ENCODE measurements around the gene ACOT11. TPM values are rescaled to one million over a fixed set of nuclear protein-coding genes. Genes with fewer than 3 reads are reported as not detected.

Gene ACOT11
- total RNA-seq, 2 experiments from 2014 or later, result 0.50 to 0.91 TPM

GRCh38 chr1:54549181-54549924 is 1.3 kb downstream of the ACOT11 start:
- Histone ChIP-seq H3K4me3 (ENCODE audit: low read length) (no peak overlapping the region), H3K36me3 (ENCODE audit: insufficient read depth, low read length) (no peaks in the 10 kb centered on the region), H3K4me1 (ENCODE audit: insufficient read depth, low read length) (no peaks in the 10 kb centered on the region), H3K27me3 (ENCODE audit: control insufficient read depth in 1 of 2, insufficient read depth in 2 of 2, low read length in 2 of 2) (no peaks in the 10 kb centered on the region), H3K27ac (ENCODE audit: low read depth in 1 of 2, low read length in 2 of 2) (no peak overlapping the region), H3K9me3 (ENCODE audit: control insufficient read depth in 1 of 2, insufficient read depth in 1 of 2, low read length in 2 of 2) (no peaks in the 10 kb centered on the region)
- no peak for TF ChIP-seq CTCF (IDR thresholded peaks at IDR 0.05)
- POLR2A ChIA-PET, result no interaction called here
- no peaks in the 10 kb centered on the region for H3K27me3 Mint-ChIP-seq
- intact Hi-C loops (cut with DNase I, micrococcal nuclease), result no loop called here
- CTCF ChIA-PET, result no interaction called here
- no peaks in the 10 kb centered on the region for H3K36me3 Mint-ChIP-seq (ENCODE audit: low read depth)
- no peak overlapping the region for H3K4me3 Mint-ChIP-seq
- no peaks in the 10 kb centered on the region for H3K9me3 Mint-ChIP-seq
- H3K27ac Mint-ChIP-seq, result no peak overlapping the region
- no peak for DNase-seq
- no peak for ATAC-seq (ENCODE audit: poor library complexity)
- H3K4me1 Mint-ChIP-seq (ENCODE audit: low read depth), result no peaks in the 10 kb centered on the region

- no peak for DNase-seq
- ChIA-PET POLR2A (no interaction called here), CTCF (no interaction called here)
- Mint-ChIP-seq H3K27me3 (no peaks in the 10 kb centered on the region), H3K36me3 (ENCODE audit: low read depth) (no peaks in the 10 kb centered on the region), H3K9me3 (peaks cover 3% of the 10 kb centered on the region), H3K4me3 (no peak overlapping the region), H3K27ac (no peak overlapping the region), H3K4me1 (ENCODE audit: low read depth) (no peaks in the 10 kb centered on the region)
- H3K4me1 ChIP-seq (ENCODE audit: insufficient read depth, low read length), result no peaks in the 10 kb centered on the region
- ATAC-seq (ENCODE audit: poor library complexity), result no peak
- H3K9me3 ChIP-seq (ENCODE audit: control insufficient read depth in 1 of 2, insufficient read depth in 1 of 2, low read length in 2 of 2), result no peaks in the 10 kb centered on the region
- intact Hi-C loops (cut with DNase I, micrococcal nuclease), result no loop called here
- no peak overlapping the region for H3K4me3 ChIP-seq (ENCODE audit: low read length)
- H3K27me3 ChIP-seq (ENCODE audit: control insufficient read depth in 1 of 2, insufficient read depth in 2 of 2, low read length in 2 of 2), result no peaks in the 10 kb centered on the region
- no peaks in the 10 kb centered on the region for H3K36me3 ChIP-seq (ENCODE audit: insufficient read depth, low read length)
- no peak for TF ChIP-seq CTCF (IDR thresholded peaks at IDR 0.05)
- H3K27ac ChIP-seq (ENCODE audit: low read depth in 1 of 2, low read length in 2 of 2), result no peak overlapping the region
Measured at GRCh38 chr1:54551891-54552290, 3.9 kb downstream of the ACOT11 start.

GRCh38 chr1:54553602-54554313 is 5.7 kb downstream of the ACOT11 start:
- TF ChIP-seq CTCF (IDR thresholded peaks at IDR 0.05), result no peak
- ChIA-PET CTCF (no interaction called here), POLR2A (no interaction called here)
- Histone ChIP-seq H3K27ac (ENCODE audit: low read depth in 1 of 2, low read length in 2 of 2) (no peak overlapping the region), H3K4me3 (ENCODE audit: low read length) (no peak overlapping the region), H3K36me3 (ENCODE audit: insufficient read depth, low read length) (no peaks in the 10 kb centered on the region), H3K4me1 (ENCODE audit: insufficient read depth, low read length) (no peaks in the 10 kb centered on the region), H3K9me3 (ENCODE audit: control insufficient read depth in 1 of 2, insufficient read depth in 1 of 2, low read length in 2 of 2) (no peaks in the 10 kb centered on the region), H3K27me3 (ENCODE audit: control insufficient read depth in 1 of 2, insufficient read depth in 2 of 2, low read length in 2 of 2) (no peaks in the 10 kb centered on the region)
- intact Hi-C loops (cut with DNase I, micrococcal nuclease), result no loop called here
- peaks cover 3% of the 10 kb centered on the region for H3K9me3 Mint-ChIP-seq
- ATAC-seq (ENCODE audit: poor library complexity) (no peak), DNase-seq (no peak)
- H3K27ac Mint-ChIP-seq, result no peak overlapping the region
- H3K4me1 Mint-ChIP-seq (ENCODE audit: low read depth), result no peaks in the 10 kb centered on the region
- no peaks in the 10 kb centered on the region for H3K27me3 Mint-ChIP-seq
- H3K4me3 Mint-ChIP-seq, result no peak overlapping the region
- H3K36me3 Mint-ChIP-seq (ENCODE audit: low read depth), result no peaks in the 10 kb centered on the region
